ENCODE measurements around the gene BMAL2. TPM values are rescaled to one million over a fixed set of nuclear protein-coding genes. Genes with fewer than 3 reads are reported as not detected.

Gene BMAL2
- total and polyA plus RNA-seq, 2 of the 13 experiments (the other 11 are each of a cell fraction or from before 2014, with no cell fraction given) = 4.8 to 27.4 TPM

DNA sequence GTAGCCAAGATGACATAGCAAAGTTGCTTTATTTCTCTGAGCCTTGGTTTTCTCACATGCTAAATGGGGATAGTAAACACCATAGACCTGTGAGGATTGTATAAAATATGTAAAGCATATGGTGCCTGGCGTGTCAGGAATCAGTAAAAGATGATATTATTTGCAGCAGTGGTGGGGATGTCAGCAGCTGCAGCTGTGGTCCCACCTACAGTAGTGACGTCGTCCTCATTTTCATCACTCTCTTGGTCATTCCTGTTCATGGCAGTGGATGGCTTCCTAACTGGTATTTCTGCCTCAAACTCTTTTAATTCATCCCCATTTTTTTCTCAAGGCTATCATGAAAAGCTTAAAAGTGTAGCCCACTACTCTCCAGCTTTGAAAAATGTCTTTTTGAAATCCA is 12.1 kb downstream of the BMAL2 start:
- CTCF ChIA-PET (ENCODE audit: low intra/inter-chr PET ratio, low total read pairs) = no interaction called here
- DNase-seq (ENCODE audit: low spot score) (no peak), ATAC-seq (no peak), FAIRE-seq (no peak)
- Histone ChIP-seq H3K4me1 (ENCODE audit: insufficient read depth, low read length) (no peaks in the 10 kb centered on the region), H2AFZ (ENCODE audit: low read length) (no peak overlapping the region), H3K9ac (ENCODE audit: insufficient read depth, low read depth, low read length) (no peak overlapping the region), H3K79me2 (ENCODE audit: insufficient read depth, low read length) (peaks cover 11% of the 10 kb centered on the region), H3K9me3 (ENCODE audit: low read length) (no peaks in the 10 kb centered on the region), H3K4me3 (replicated peaks in 1 of 3; ENCODE audit: insufficient read depth in 1 of 3, low read depth in 2 of 3, low read length in 3 of 3) (no peak overlapping the region), H3K4me2 (ENCODE audit: low read depth, low read length) (no peak overlapping the region), H3K36me3 (replicated peaks in 1 of 2; ENCODE audit: control insufficient read depth in 1 of 2, insufficient read depth in 2 of 2, low read length in 2 of 2) (no peaks in the 10 kb centered on the region), H3K27ac (ENCODE audit: extremely low read length, insufficient read depth, low read length) (no peak overlapping the region), H4K20me1 (ENCODE audit: insufficient read depth, low read length) (no peaks in the 10 kb centered on the region), H3K27me3 (ENCODE audit: control insufficient read depth in 1 of 2, insufficient read depth in 2 of 2, low read length in 2 of 2) (no peaks in the 10 kb centered on the region)
- 64% methylated on average over 3 of the region's 3 CpGs for WGBS (ENCODE audit: low lambda C conversion rate)
- POLR2A ChIA-PET = no interaction called here
- intact Hi-C loops (cut with micrococcal nuclease; ENCODE audit: unreplicated experiment) (no loop called here), in situ Hi-C loops (cut with HindIII; ENCODE audit: extremely low pct_ligation_motif_present, low pct_unique_long_range_greater_than_20kb) (no loop called here)
- no TSS peak for BruUV-seq (replicated peaks)
- TF ChIP-seq NFE2L2 (IDR thresholded peaks at IDR 0.05; ENCODE audit: low read length) (no peak), ZSCAN21 (CRISPR knock-in tag; IDR thresholded peaks at IDR 0.05; ENCODE audit: borderline replicate concordance) (no peak), FOXA3 (CRISPR knock-in tag; IDR thresholded peaks at IDR 0.05) (no peak), ZNF446 (CRISPR knock-in tag; IDR thresholded peaks at IDR 0.05) (no peak), FIP1L1 (IDR thresholded peaks at IDR 0.05; ENCODE audit: borderline replicate concordance, insufficient read depth, low read depth, low read length) (no peak), STAG1 (CRISPR knock-in tag; IDR thresholded peaks at IDR 0.05) (no peak), HIVEP1 (CRISPR knock-in tag; IDR thresholded peaks at IDR 0.05) (no peak), ZNF737 (CRISPR knock-in tag; IDR thresholded peaks at IDR 0.05; ENCODE audit: borderline replicate concordance) (no peak), HOXD1 (CRISPR knock-in tag; IDR thresholded peaks at IDR 0.05) (no peak), ZNF569 (CRISPR knock-in tag; IDR thresholded peaks at IDR 0.05; ENCODE audit: borderline replicate concordance) (no peak), TOPORS (CRISPR knock-in tag; IDR thresholded peaks at IDR 0.05) (no peak), LCORL (IDR thresholded peaks at IDR 0.05) (no peak), LCORL (CRISPR knock-in tag; IDR thresholded peaks at IDR 0.05) (no peak), MAFG (CRISPR knock-in tag; IDR thresholded peaks at IDR 0.05) (no peak)
